NCI-H128 (cell line): ENCODE results near the gene ATL2.

ENCODE experiments used
- DNase-seq: peaks from one replicate; lab custom pipeline; 2025; ENCODE audit not compliant: unreplicated experiment; lab: John Stamatoyannopoulos, UW

The ATL2 gene

DNA sequence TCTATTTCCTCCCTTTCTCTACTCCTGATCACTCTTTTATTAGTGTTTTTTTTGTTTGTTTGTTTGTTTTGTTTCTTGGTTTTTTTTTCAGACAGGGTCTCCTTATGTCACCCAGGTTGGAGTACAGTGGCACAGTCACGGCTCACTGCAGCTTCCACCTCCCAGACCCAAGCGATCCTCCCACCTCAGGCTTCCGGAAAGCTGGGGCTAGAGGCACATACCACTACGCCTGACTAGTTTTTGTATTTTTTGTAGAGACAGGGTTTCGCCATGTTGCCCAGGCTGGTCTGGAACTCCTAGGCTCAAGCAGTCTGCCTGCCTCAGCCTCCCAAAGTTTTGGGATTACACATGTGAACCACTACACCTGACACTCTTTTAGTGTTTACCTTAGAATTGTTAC is 122.3 kb downstream of the ATL2 start:
- no peak for DNase-seq

DNA sequence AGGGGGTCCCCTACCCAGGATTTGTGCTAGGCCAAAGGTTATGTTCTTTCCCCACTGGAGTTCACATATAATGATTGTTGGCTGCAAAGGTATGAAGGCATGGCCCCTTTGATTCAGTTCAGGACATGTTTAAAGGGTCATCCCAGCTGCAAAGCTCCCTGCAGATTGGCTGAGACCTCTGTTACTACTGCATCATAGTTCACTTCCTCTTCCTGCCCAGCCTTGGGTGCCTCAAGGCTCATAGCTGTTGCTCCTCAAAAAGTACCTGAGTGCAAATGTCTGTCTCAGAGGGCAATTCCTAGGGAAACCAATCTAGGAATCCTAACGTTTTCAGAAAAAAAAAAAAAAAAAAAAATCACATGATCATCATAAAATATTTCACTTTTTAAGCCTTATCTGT is 125.1 kb downstream of the ATL2 start:
- no peak for DNase-seq

DNA sequence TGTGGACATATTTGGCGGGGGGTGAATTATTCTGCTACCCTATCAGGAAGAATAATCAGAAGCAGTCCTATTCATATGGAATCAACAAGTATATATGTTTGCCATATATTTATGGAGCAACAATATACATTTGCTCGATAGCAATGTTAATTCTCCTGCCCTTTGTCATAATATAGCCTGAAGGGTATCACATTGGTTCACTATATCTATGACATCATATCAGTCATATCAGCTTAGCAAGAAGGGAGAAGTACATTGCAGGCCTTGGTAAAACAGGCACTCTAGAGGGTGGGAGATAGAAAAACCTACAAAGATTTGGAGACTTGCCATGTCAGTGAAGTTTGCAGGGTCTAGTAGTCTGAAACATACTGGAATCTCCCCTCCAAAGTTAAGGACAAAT is 128.4 kb downstream of the ATL2 start:
- DNase-seq: no peak

DNA sequence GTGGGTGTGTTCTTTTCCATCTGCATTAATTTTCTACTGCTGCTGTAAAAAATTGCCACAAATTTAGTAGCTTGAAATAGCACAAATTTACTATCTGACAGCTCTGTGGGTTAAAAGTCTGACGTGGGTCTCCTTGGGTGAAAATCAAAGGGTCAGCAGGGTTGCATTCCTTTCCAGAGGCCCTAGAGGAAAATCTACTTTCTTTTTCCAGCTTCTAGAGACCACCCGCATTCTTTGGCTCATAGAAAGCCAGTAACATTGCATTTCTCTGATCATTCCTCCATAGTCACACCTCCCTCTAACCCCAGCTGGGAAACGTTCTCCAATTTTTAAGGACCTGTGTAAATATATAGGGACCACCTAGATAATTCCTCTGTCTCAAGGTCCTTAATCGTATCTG is 128.8 kb downstream of the ATL2 start:
- DNase-seq: no peak

DNA sequence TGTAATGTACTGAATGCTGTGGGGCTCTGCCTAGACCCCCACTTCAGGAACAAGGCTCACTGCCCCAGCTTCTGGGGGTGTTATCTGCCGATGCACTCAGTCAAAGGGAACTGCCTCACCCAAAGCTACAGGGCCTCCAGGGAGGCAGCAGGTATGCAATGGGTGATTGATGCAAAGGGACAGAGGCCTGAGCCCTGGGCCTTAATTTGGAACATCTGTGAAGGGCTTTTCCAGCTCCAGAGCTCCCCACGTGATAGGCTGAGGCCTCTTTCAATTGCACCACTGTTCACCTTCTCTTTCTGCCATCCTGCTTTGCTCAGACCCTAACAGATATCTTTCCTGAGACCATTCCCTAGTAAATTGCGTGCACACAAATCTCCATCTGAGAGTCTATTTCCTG is 131.0 kb downstream of the ATL2 start:
- no peak for DNase-seq

DNA sequence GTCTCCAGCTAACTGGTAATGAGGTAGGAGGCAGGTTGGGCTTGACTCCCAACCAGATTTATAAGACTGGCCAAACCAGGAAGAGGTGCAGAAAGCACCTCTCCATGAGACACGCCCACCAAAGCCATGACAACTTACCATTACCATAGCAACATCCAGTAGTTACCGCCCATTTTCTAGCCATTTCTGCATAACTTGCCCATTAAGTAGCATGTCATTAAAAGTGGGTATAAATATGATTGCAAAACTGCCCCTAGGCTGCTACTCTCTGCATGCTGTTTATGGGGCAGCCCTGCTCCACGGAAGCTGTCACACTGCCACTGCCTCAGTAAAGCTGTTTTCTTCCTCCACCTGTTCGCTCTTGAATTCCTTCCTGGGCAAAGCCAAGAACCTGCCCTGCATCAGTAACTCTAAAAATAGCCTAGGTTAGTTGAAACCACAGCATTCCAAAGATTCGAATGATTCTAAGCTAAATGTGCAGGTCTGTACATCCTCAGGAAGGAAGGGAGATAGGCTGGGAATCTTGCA is 131.9 kb downstream of the ATL2 start:
- DNase-seq: no peak

DNA sequence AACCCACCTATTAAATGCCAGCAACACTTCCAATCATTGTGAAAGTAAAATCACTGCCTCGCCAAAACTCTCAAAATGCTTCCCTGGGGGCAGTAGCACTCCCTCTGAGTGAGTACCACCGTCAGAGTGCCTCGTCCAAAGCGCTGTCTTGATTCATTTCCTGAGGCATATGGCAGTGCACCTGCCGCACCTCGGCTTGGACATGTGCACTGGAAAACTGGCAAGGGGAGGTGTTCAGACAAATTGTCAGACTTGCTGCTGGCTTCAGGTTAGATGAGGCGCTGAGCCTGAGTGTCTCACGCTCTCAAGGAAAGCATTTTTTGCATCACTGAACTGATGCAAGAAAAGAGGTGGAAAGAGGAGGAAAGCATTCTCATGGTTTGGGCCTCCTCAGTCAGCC is 132.8 kb downstream of the ATL2 start:
- DNase-seq: no peak
